ENCODE results near the gene PHYH.
"Not testable (repeated sequence)": the region's sequence is repeated elsewhere in the genome, so short reads cannot be mapped to it uniquely, and the experiment has no call there.

Gene PHYH

GRCh38 chr10:13291821-13292773 is 7.8 kb downstream of the PHYH start:
- TF ChIP-seq, protein P1, sequence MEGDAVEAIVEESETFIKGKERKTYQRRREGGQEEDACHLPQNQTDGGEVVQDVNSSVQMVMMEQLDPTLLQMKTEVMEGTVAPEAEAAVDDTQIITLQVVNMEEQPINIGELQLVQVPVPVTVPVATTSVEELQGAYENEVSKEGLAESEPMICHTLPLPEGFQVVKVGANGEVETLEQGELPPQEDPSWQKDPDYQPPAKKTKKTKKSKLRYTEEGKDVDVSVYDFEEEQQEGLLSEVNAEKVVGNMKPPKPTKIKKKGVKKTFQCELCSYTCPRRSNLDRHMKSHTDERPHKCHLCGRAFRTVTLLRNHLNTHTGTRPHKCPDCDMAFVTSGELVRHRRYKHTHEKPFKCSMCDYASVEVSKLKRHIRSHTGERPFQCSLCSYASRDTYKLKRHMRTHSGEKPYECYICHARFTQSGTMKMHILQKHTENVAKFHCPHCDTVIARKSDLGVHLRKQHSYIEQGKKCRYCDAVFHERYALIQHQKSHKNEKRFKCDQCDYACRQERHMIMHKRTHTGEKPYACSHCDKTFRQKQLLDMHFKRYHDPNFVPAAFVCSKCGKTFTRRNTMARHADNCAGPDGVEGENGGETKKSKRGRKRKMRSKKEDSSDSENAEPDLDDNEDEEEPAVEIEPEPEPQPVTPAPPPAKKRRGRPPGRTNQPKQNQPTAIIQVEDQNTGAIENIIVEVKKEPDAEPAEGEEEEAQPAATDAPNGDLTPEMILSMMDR (conservative IDR thresholded peaks at IDR 0.05; ENCODE audit: low read length) = no peak
- no peak overlapping the region for H3K4me3 ChIP-seq (ENCODE audit: low read length)

GRCh38 chr10:13291061-13291460 is 8.8 kb downstream of the PHYH start:
- no peak for DNase-seq (ENCODE audit: low read depth)
- TF ChIP-seq, protein P1 (conservative IDR thresholded peaks at IDR 0.05; ENCODE audit: low read length) = no peak
- H3K4me3 ChIP-seq (ENCODE audit: low read length) = no peak overlapping the region

More at GRCh38 chr10:13291821-13292773, 7.8 kb downstream of the PHYH start:
- no peak for DNase-seq (ENCODE audit: low read depth)

GRCh38 chr10:13284050-13284449 is 15.8 kb downstream of the PHYH start:
- TF ChIP-seq, protein P1 (conservative IDR thresholded peaks at IDR 0.05; ENCODE audit: low read length) = no peak
- no peak for DNase-seq (ENCODE audit: low read depth)
- H3K4me3 ChIP-seq (ENCODE audit: low read length) = no peak overlapping the region

- H3K4me3 ChIP-seq (ENCODE audit: low read length); DNase-seq (ENCODE audit: low read depth): not testable (repeated sequence)
These were observed 17.5 kb downstream of the PHYH start for GRCh38 chr10:13282348-13282747.

GRCh38 chr10:13276749-13277365 is 23.0 kb downstream of the PHYH start:
- DNase-seq (ENCODE audit: low read depth) = peak; percentile 12
- TF ChIP-seq, protein P1 (conservative IDR thresholded peaks at IDR 0.05; ENCODE audit: low read length) = peak; percentile 23; the same call in 1 of the 2 replicates

GRCh38 chr10:13276146-13276545 is 23.7 kb downstream of the PHYH start:
- DNase-seq (ENCODE audit: low read depth); H3K4me3 ChIP-seq (ENCODE audit: low read length): not testable (repeated sequence)

More at GRCh38 chr10:13276749-13277365, 23.0 kb downstream of the PHYH start:
- H3K4me3 ChIP-seq (ENCODE audit: low read length) = no peak overlapping the region

DNA sequence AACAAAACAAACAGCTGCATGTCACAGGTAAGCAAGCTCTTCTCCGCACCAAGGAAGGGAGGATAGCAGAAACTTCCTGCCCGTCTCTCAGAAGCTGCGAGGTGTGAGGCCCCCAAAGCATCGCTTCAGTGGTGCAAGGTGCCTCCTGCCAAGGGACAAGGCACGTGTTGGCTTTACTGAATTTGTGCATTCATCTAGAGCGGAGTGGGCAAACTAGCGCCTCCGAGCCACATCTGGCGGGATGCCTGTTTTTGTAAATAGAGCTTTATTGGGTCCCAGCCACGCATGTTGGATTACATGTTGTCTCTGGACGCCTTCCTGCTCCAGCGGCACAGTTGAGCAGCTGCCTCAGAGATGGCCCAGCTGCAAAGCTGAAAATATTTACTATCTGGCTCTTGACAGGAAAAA is 27.7 kb downstream of the PHYH start:
- H3K4me3 ChIP-seq (ENCODE audit: low read length) = no peak overlapping the region
- TF ChIP-seq, protein P1 (conservative IDR thresholded peaks at IDR 0.05; ENCODE audit: low read length) = no peak
- DNase-seq (ENCODE audit: low read depth) = peak; percentile 53
